Measurements from ENCODE around the gene FOXP1. TPM values are rescaled to one million over a fixed set of nuclear protein-coding genes. Genes with fewer than 3 reads are reported as not detected.

The FOXP1 gene
- total RNA-seq, 3 donors from 2014 or later, result 61.9 to 267 (median 146) TPM

DNA sequence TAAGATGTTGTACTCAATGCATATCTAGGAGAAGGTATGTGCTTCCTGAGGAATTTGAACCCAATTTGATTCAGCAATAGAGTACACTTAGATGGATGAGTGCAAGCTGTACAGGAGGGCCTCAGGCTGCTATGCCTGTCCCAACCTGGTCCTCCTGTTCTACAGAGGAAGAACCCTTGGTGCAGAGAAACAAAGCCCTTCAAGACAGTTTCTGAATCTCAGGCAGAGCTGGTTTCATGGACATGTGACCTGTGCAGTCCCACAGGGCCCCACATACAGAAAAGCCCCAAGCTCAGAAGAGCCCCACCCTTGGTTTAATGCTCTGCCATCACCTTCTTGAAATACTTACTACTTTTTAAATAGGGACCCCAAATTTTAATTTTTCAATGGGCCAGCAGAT is 15.3 kb downstream of the FOXP1 start:
- no peak overlapping the region for H3K27ac ChIP-seq
- H3K9me3 ChIP-seq, result no peaks in the 10 kb centered on the region
- intact Hi-C loops (cut with DNase I; ENCODE audit: low total_unique reads), result no loop called here
- no peak for DNase-seq (ENCODE audit: low spot score in 2 of 2)
- H3K4me3 ChIP-seq, result no peak overlapping the region
- H3K4me1 ChIP-seq, result peaks cover 0 to 5% of the 10 kb centered on the region in 2 donors
- H3K27me3 ChIP-seq, result no peaks in the 10 kb centered on the region
- H3K36me3 ChIP-seq, result no peaks in the 10 kb centered on the region
- TF ChIP-seq POLR2A (IDR thresholded peaks at IDR 0.05) (no peak), POLR2AphosphoS5 (IDR thresholded peaks at IDR 0.05) (no peak)
- TF ChIP-seq, protein P1, sequence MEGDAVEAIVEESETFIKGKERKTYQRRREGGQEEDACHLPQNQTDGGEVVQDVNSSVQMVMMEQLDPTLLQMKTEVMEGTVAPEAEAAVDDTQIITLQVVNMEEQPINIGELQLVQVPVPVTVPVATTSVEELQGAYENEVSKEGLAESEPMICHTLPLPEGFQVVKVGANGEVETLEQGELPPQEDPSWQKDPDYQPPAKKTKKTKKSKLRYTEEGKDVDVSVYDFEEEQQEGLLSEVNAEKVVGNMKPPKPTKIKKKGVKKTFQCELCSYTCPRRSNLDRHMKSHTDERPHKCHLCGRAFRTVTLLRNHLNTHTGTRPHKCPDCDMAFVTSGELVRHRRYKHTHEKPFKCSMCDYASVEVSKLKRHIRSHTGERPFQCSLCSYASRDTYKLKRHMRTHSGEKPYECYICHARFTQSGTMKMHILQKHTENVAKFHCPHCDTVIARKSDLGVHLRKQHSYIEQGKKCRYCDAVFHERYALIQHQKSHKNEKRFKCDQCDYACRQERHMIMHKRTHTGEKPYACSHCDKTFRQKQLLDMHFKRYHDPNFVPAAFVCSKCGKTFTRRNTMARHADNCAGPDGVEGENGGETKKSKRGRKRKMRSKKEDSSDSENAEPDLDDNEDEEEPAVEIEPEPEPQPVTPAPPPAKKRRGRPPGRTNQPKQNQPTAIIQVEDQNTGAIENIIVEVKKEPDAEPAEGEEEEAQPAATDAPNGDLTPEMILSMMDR (IDR thresholded peaks at IDR 0.05), result no peak

DNA sequence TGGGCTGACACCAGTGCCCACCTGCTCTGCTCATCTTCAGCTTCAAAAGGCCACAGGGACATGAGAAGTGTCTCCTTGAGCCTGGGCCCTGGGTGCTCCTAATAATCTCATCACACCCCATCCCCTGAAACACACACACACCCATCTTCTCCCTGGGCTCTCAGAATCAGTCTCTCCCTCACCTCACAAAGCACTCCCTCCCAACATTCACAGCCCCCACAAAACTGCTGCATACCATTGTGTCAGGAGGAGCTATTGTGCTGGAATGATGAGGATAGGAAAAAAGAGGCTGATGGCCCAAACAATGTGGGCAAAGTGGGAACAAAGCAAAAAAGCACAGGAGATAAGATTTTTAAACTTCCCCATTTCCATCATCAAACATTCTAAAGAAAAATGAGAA is 16.8 kb downstream of the FOXP1 start:
- Histone ChIP-seq H3K9me3 (no peaks in the 10 kb centered on the region), H3K27me3 (no peaks in the 10 kb centered on the region), H3K36me3 (no peaks in the 10 kb centered on the region), H3K4me1 (peaks cover 0 to 5% of the 10 kb centered on the region in 2 donors), H3K27ac (no peak overlapping the region), H3K4me3 (no peak overlapping the region)
- TF ChIP-seq, protein P1 (IDR thresholded peaks at IDR 0.05), result no peak
- TF ChIP-seq POLR2AphosphoS5 (IDR thresholded peaks at IDR 0.05) (no peak), POLR2A (IDR thresholded peaks at IDR 0.05) (no peak)
- DNase-seq (ENCODE audit: low spot score in 2 of 2), result no peak
- intact Hi-C loops (cut with DNase I; ENCODE audit: low total_unique reads), result no loop called here

DNA sequence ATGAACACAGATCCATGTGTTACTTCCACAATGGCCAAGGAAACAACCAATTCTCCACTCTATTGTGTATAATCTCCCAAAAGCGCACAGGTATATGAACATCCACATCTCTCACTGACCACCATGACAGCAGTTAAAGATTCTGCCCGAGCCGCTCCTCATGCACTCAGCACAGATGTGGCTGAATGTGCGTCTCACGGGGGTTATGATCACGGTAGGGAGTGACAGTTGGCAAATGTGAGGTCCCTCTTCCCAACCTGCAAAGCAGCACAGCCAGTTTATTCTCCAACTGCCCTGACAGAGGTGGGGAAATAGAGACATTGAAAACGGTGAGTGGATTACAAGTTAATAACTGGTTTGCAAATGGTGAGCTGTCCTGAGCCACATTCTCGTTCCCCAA is 17.6 kb downstream of the FOXP1 start:
- Histone ChIP-seq H3K4me3 (no peak overlapping the region), H3K4me1 (peaks cover 0 to 5% of the 10 kb centered on the region in 2 donors), H3K27ac (peak overlapping the region in 1 of 2 donors; percentile 59), H3K36me3 (no peaks in the 10 kb centered on the region), H3K9me3 (no peaks in the 10 kb centered on the region), H3K27me3 (no peaks in the 10 kb centered on the region)
- TF ChIP-seq POLR2A (IDR thresholded peaks at IDR 0.05), result no peak
- TF ChIP-seq, protein P1 (IDR thresholded peaks at IDR 0.05), result no peak
- no peak for TF ChIP-seq POLR2AphosphoS5 (IDR thresholded peaks at IDR 0.05)
- DNase-seq (ENCODE audit: low spot score in 2 of 2), result no peak
- intact Hi-C loops (cut with DNase I; ENCODE audit: low total_unique reads), result no loop called here

DNA sequence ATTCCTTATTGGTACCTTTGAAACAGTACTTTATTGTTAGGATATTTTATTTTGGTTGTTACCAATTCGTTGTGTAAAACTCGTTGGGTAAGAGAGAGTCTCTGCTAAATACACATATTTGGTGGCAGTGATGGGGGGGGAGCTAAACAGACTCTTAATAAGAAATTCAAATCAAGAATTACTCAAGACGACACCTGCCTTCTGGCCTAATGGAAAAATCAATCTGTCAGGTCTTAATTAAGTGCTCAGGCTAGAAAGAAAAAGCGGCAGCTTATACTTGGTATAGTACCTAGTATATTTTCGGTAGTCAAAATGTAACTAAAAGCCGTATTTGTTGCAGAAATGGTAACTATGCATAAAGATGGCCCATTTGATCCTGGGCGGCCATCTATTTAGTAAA is 18.2 kb downstream of the FOXP1 start:
- Histone ChIP-seq H3K9me3 (no peaks in the 10 kb centered on the region), H3K4me3 (no peak overlapping the region), H3K4me1 (peaks cover 0 to 5% of the 10 kb centered on the region in 2 donors), H3K36me3 (no peaks in the 10 kb centered on the region), H3K27ac (peak overlapping the region; percentile 22 to 59), H3K27me3 (no peaks in the 10 kb centered on the region)
- TF ChIP-seq, protein P1 (IDR thresholded peaks at IDR 0.05), result no peak
- TF ChIP-seq POLR2A (IDR thresholded peaks at IDR 0.05) (no peak), POLR2AphosphoS5 (IDR thresholded peaks at IDR 0.05) (no peak)
- intact Hi-C loops (cut with DNase I; ENCODE audit: low total_unique reads), result no loop called here
- no peak for DNase-seq (ENCODE audit: low spot score in 2 of 2)

DNA sequence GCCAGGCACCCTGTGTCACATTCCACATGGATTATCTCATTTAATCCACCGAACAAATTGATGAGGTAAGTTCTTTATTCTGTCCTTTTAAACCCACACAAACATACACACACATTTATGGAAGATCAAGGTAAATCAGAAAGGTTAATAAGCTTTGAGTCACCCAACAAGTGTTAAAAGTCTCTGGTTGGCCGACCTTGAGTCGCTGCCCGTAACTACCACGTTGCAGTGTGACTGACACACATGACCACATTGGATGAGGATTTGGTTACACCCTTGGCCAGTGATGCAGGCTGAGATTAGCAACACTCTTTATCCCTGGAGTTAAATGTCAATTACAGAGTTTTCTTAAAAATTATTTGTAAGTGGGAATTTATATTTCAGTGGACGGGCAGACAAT is 19.2 kb downstream of the FOXP1 start:
- intact Hi-C loops (cut with DNase I; ENCODE audit: low total_unique reads), result no loop called here
- peaks cover 0 to 5% of the 10 kb centered on the region in 2 donors for H3K4me1 ChIP-seq
- H3K4me3 ChIP-seq, result no peak overlapping the region
- H3K27ac ChIP-seq, result peak overlapping the region in 1 of 2 donors; percentile 59
- no peak for DNase-seq (ENCODE audit: low spot score in 2 of 2)
- H3K9me3 ChIP-seq, result no peaks in the 10 kb centered on the region
- no peaks in the 10 kb centered on the region for H3K36me3 ChIP-seq
- TF ChIP-seq POLR2A (IDR thresholded peaks at IDR 0.05), result no peak
- no peak for TF ChIP-seq POLR2AphosphoS5 (IDR thresholded peaks at IDR 0.05)
- TF ChIP-seq, protein P1 (IDR thresholded peaks at IDR 0.05), result no peak
- H3K27me3 ChIP-seq, result no peaks in the 10 kb centered on the region

Measured in breast epithelium (tissue), 4 donors.